Smooth muscle cell (in vitro differentiated cells): ENCODE data around the gene FOXRED1. TPM values are rescaled to one million over a fixed set of nuclear protein-coding genes. Genes with fewer than 3 reads are reported as not detected.

Experiments
- DNase-seq: peaks from one replicate; lab custom pipeline; 2025; ENCODE audit not compliant: unreplicated experiment; lab: John Stamatoyannopoulos, UW
- H2AFZ ChIP-seq: fragments of 200-600 bp; sonication (generic); 2 replicates; pipeline ENCODE4 v1.6.0; 2016; ENCODE audit warnings: antibody characterized with exemption, low read depth, mild to moderate bottlenecking
- H3F3A ChIP-seq: fragments of 200-600 bp; sonication (generic); 2 replicates; pipeline ENCODE4 v1.6.0; 2017; ENCODE audit warnings: antibody characterized with exemption, low read depth
- H3K27ac ChIP-seq: fragments of 200-600 bp; sonication (generic); 2 replicates; pipeline ENCODE4 v1.5.1; 2016; ENCODE audit warnings: low read depth, mild to moderate bottlenecking
- H3K27me3 ChIP-seq: fragments of 200-600 bp; sonication (generic); 2 replicates; pipeline ENCODE4 v1.6.1; 2016; ENCODE audit warnings: low read depth, mild to moderate bottlenecking
- H3K36me3 ChIP-seq: fragments of 200-600 bp; sonication (generic); 2 replicates; pipeline ENCODE4 v1.5.1; 2016; ENCODE audit warnings: low read depth
- H3K4me1 ChIP-seq: fragments of 200-600 bp; sonication (generic); 2 replicates; pipeline ENCODE4 v1.5.1; 2016; ENCODE audit warnings: low read depth
- H3K4me2 ChIP-seq: fragments of 200-600 bp; sonication (generic); 2 replicates; pipeline ENCODE4 v1.6.0; 2016; ENCODE audit warnings: mild to moderate bottlenecking
- H3K4me3 ChIP-seq: fragments of 200-600 bp; sonication (generic); 2 replicates; pipeline ENCODE4 v1.5.1; 2016; ENCODE audit warnings: mild to moderate bottlenecking
- H3K79me2 ChIP-seq: fragments of 200-600 bp; sonication (generic); 2 replicates; pipeline ENCODE4 v1.6.0; 2016; ENCODE audit warnings: low read depth, mild to moderate bottlenecking
- H3K9ac ChIP-seq: fragments of 200-600 bp; sonication (generic); 2 replicates; pipeline ENCODE4 v1.6.0; 2016; ENCODE audit warnings: low read depth
- H3K9me3 ChIP-seq: fragments of 200-600 bp; sonication (generic); replicated peaks from 2 replicates; pipeline ENCODE4 v1.5.1; 2016; ENCODE audit warnings: low read depth
- H4K20me1 ChIP-seq: fragments of 200-600 bp; sonication (generic); 2 replicates; pipeline ENCODE4 v1.6.0; 2016; ENCODE audit warnings: low read depth
- CTCF ChIP-seq: fragments of 200-600 bp; sonication (generic); IDR thresholded peaks from 2 replicates; pipeline ENCODE4 v1.5.1; 2017; ENCODE audit warnings: borderline replicate concordance, mild to moderate bottlenecking, antibody characterized with exemption; ENCODE audit not compliant: insufficient read depth, poor library complexity, severe bottlenecking
- WGBS: methylation state at CpG from one replicate; pipeline ENCODE4 v1.1.7; 2016; ENCODE audit warnings: low lambda C conversion rate; 5-methylcytosine and 5-hydroxymethylcytosine counted together
- polyA plus RNA-seq: library from polyadenylated mRNA; unstranded; fragments of >200 nt; fragmentation: Nextera tagmentation; extraction: Ambion mirVana; gene quantifications from 2 replicates; pipeline ENCODE4 v1.2.1, GENCODE V29; 2016
- total RNA-seq: library from RNA; depleted of rRNA; stranded (reverse); fragments of >200 nt; gene quantifications from 2 replicates; pipeline ENCODE4 v1.2.3, GENCODE V29; 2014

Gene FOXRED1
- total and polyA plus RNA-seq, 2 experiments from 2014 or later = 8.1 to 22.1 TPM

- Histone ChIP-seq H3K79me2 (peaks cover 14% of the 10 kb centered on the region), H4K20me1 (peaks cover 42% of the 10 kb centered on the region), H3K4me1 (no peaks in the 10 kb centered on the region), H3F3A (no peaks in the 10 kb centered on the region), H2AFZ (no peak overlapping the region), H3K4me3 (no peak overlapping the region), H3K4me2 (no peak overlapping the region), H3K27me3 (no peaks in the 10 kb centered on the region), H3K9ac (no peak overlapping the region), H3K27ac (no peak overlapping the region), H3K9me3 (no peaks in the 10 kb centered on the region), H3K36me3 (peaks cover 3% of the 10 kb centered on the region)
- no peak for TF ChIP-seq CTCF
- DNase-seq = no peak
- WGBS = 84% methylated on average over 6 of the region's 6 CpGs
These were observed 37.1 kb upstream of the FOXRED1 start for GRCh38 chr11:126231725-126232459.

- Histone ChIP-seq H3K36me3 (peaks cover 3% of the 10 kb centered on the region), H3K4me3 (no peak overlapping the region), H3K9ac (no peak overlapping the region), H3K4me2 (no peak overlapping the region), H3F3A (no peaks in the 10 kb centered on the region), H3K27me3 (no peaks in the 10 kb centered on the region), H3K9me3 (no peaks in the 10 kb centered on the region), H3K79me2 (peaks cover 10% of the 10 kb centered on the region), H3K27ac (no peak overlapping the region), H3K4me1 (no peaks in the 10 kb centered on the region), H4K20me1 (peaks cover 34% of the 10 kb centered on the region), H2AFZ (no peak overlapping the region)
- no peak for DNase-seq
- no peak for TF ChIP-seq CTCF
- WGBS = 94% methylated on average over 3 of the region's 3 CpGs
These were observed 36.3 kb upstream of the FOXRED1 start for GRCh38 chr11:126232683-126233082.

GRCh38 chr11:126233391-126233790 lies 35.6 kb upstream of the FOXRED1 start:
- H3K36me3 ChIP-seq = peaks cover 3% of the 10 kb centered on the region
- H3K27ac ChIP-seq = peak overlapping the region; percentile 52
- H3K27me3 ChIP-seq = no peaks in the 10 kb centered on the region
- H3K4me1 ChIP-seq = no peaks in the 10 kb centered on the region
- H3K9me3 ChIP-seq = no peaks in the 10 kb centered on the region
- no peak for TF ChIP-seq CTCF
- peaks cover 28% of the 10 kb centered on the region for H4K20me1 ChIP-seq
- no peak overlapping the region for H3K9ac ChIP-seq
- peaks cover 4% of the 10 kb centered on the region for H3K79me2 ChIP-seq
- H3K4me3 ChIP-seq = no peak overlapping the region
- WGBS = 89% methylated on average over 4 of the region's 4 CpGs
- no peak overlapping the region for H2AFZ ChIP-seq
- H3K4me2 ChIP-seq = no peak overlapping the region
- DNase-seq = no peak
- no peaks in the 10 kb centered on the region for H3F3A ChIP-seq

- Histone ChIP-seq H3K27me3 (no peaks in the 10 kb centered on the region), H3K27ac (peak overlapping the region; percentile 54), H2AFZ (no peak overlapping the region), H3F3A (no peaks in the 10 kb centered on the region), H3K4me3 (no peak overlapping the region), H4K20me1 (no peaks in the 10 kb centered on the region), H3K4me2 (peak overlapping the region; percentile 64), H3K4me1 (no peaks in the 10 kb centered on the region), H3K36me3 (peaks cover 16% of the 10 kb centered on the region), H3K79me2 (no peaks in the 10 kb centered on the region), H3K9ac (no peak overlapping the region), H3K9me3 (no peaks in the 10 kb centered on the region)
- DNase-seq = no peak
- WGBS = 66% methylated on average over 2 of the region's 2 CpGs
- TF ChIP-seq CTCF = no peak
These were observed 22.3 kb upstream of the FOXRED1 start for GRCh38 chr11:126246636-126247035.
